ENCODE measurements around the gene ANKRD6.
"Not testable (repeated sequence)": the region's sequence is repeated elsewhere in the genome, so short reads cannot be mapped to it uniquely, and the experiment has no call there.

The ANKRD6 gene

DNA sequence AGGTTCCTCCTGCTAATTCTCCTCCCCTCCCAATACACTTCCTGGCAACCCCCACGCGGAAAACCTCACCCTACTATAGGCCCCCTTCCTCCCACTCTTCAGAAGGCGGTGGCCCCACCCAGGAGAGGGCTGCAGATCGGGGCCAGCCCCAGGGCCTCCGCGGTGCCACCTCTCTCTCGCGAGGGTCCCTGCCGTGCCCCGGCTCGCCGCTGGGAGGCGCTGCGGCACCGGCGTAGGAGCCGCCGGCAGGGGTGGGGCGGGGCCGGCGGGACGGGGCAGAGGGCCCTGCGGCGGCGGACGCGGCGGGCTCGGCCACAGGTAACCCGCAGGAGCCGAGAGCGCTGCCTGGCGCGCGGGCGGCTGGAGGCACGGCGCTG is at the start of gene ANKRD6:
Gene ANKRD6 (plus strand): TSS at position 278 of the 377 bp plus-strand sequence. CDS start 133,825 bp downstream, outside the sequence.
- peak; percentile 94 for DNase-seq

DNA sequence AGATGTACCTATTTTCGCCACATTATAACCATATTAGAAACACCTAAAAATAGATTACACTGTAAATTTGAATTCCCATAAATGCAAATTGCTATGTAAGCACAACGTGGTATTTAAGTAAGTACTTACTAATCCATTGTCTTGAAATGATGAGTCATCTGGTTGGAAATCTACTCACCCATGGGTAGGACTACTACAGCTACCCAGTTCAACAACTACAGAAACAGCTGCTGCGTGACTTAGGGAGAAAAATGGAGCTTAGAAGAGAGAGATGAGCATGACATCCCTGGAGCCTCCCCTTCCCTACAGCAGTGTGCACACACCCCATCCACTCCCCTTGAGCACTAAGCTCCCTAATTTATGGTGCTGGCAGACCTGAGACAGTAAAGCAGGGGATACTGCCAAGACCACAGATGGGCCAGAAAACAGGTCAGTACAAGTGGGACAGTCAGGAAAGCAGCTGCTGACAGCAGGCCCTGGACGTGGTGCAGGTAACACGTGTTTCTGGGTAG is 47.7 kb upstream of the ANKRD6 start:
- DNase-seq = peak; percentile 95

DNA sequence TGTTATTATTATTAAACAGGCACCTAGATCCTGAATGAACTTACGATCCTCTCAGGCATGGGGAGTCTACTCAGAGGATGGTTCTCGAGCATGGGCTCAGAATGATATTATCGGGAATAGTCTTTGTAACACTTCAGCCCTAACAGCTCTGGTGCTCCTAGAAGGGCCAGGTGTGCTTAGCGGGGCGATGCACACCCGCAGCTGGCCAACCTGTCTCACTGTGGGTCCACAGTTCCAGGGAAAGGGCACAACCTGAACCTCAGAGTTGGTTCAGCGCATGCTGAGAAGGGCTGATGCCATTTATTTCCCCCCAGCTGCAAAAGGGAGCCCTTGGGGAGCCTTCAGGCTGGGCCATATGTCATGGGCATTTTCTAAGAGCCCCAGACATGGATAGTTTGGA is 47.1 kb upstream of the ANKRD6 start:
- peak; percentile 75 for DNase-seq

DNA sequence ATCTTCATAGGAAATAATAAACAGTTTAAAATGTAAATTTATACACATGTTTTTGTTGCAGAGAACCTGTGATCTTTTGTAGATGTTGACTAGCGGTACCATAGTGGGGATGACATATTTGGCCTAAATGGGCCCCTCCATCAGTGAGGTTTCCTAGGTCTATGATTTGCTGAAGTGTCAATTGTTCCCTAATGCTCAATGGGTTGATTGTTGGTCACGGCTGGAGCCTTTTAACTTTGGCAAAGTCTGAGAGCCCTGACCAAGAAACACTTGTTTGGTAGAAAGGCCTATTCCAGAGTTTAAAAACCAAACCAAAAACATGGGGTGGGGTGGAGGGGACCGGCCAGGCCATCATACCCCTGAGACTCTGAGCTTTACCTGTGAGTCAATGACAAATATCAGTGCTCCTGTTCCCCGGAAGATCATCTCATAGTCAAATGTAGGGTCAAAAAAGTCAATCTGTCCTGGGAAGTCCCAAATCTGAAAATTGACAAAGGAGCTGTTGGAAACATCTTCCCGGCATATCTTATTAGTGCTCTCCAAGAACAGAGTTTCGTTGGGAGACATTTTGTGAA is 45.9 kb upstream of the ANKRD6 start:
- no peak for DNase-seq

DNA sequence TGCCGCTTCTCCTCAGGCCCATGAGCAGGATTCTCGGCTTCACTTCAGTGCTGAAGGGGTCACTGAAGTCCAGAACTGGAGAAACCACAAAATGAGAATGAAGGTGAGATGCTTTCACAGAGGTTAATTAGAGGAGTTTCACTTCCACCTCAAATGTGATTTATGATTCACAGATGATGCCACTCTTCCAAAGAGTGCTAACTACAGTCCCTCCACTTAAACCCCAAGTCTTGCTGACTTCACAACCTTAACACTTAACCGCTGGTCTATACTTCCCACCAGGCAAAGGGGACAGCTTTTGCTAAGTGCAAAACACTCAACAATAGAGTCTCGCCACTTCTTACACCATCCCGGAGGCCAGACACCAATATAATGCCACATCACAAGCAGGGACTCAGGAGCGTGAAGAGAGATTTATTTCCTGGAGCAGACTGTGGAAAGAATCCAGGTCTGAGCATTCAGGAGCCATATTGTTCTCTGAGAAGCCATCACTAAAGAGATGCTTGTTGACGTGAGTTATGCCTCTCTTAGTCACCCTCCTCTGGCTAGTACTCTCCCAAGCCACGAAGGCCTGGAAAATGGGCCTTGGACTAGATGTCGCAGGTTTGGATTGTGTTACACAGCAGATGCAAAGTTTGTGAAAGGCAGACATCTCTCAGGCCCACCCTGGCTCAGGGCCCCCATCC is 45.3 kb upstream of the ANKRD6 start:
- no peak for DNase-seq

DNA sequence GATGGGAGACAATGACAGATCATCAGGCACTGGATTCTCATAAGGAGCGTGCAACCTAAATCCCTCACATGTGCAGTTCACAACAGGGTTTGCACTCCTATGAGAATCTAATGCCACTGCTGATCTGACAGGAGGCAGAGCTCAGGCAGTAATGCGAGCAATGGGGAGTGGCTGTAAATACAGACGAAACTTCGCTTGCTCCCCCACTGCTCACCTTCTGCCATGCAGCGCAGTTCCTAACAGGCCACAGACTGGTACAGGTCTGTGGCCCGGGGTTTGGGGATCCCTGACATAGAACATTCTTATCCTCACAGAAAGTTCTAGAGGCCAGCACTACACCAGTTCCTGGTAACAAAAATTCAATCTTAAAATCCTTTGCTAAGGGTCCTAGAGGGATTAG is 44.1 kb upstream of the ANKRD6 start:
- DNase-seq = peak; percentile 28

DNA sequence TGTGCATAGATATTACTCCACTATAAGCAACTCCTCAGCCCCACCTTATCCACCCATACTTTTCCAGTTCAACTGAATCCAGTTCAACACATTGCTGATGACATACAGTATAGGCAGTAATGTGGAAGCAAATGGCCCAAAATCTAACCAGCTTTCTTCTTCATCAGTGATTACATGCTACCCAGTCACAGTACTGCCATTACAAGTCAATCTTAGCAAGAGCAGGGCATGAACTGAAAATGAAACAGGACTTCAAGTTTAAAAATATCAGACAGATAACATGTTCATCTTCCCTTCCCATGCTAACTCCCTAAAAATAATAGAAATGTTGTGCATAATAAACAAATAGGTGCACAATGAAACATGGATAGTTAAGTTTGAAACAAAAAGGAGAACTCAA is 40.1 kb upstream of the ANKRD6 start:
- DNase-seq = no peak

DNA sequence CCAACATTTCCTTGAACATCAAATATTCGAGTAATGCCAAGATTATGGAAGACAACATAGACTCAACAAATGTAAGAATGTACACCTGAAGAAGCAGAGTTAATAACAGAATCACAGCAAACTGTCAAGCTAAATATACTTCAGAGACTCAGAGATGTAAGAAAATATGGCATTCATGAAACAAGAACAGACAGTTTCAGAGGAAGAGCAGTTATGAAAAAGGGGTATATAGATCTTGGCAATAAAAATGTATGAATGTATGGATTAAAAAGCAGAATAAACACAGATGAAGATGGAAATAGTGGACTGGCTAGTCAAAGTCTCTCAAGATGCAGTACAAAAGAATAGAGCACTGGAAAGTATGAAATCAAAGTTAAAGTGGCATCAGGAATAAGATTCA is 39.3 kb upstream of the ANKRD6 start:
- DNase-seq = no peak

DNA sequence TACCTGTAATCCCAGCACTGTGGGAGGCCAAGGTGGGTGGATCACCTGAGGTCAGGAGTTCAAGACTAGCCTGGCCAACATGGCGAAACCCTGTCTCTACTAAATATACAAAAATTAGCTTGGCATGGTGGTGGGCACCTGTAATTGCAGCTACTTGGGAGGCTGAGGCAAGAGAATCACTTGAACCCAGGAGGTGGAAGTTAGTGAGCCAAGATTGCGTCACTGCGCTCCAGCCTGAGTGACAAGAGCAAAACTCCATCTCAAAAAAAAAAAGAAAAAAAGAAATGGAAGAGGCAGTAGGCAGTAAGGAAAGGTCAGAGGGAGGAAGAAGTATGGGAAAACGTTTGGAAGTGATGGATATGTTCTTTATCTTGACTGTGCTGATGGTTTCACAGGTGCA is 35.1 kb upstream of the ANKRD6 start:
- not testable (repeated sequence) for DNase-seq

DNA sequence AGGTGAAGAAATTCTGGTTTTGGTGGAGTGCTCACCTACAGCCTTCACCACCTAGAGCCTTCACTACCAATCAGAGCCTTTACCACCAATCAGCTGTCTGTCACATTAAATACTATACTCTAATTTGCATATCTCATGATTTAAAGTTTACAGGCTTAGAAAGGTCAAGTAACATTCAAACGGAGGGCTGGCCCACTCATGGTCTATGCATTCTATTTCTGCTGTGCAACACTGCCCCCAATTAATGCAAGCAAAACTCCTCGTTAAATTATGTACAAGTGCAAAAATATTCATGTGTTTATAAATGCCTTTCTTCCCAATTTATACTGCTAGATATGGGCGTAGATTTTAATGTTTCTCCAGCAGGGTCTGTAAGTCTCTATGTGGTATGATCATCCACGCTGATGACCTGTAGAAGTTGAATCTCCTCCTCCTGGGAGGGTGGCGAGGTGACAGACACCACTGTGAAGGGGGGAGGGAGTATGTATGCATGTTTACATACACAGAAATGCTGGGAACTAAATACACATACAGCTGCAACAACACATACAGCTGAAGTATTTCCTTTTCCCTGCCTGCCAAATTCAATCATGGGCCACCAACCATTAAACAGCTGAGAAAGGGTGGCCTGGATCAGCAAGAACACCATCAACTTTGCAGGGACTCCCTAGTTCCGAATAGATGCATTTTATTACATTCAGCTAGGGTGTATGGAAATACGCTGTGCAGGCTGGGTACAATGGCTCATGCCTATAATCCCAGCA is 34.0 kb upstream of the ANKRD6 start:
- peak; percentile 51 for DNase-seq

DNA sequence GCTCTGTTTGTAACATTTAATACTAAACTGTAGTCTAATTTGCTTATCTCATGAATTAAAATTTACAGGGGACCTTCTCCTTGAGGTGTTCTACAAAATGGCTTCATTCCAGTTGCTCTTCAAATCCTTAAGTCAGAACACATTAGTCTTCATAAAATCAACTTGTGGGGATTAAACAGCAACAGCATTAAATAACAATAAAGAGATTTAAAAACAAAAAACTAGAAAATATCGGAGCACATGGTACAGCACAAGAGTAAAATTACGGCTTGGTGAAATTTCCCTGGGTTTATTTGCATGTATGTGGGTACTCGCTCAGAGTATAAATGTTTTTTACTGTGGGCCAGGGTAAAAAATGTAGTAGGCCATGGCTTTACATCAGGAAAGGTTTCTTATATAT is 32.9 kb upstream of the ANKRD6 start:
- DNase-seq = no peak

DNA sequence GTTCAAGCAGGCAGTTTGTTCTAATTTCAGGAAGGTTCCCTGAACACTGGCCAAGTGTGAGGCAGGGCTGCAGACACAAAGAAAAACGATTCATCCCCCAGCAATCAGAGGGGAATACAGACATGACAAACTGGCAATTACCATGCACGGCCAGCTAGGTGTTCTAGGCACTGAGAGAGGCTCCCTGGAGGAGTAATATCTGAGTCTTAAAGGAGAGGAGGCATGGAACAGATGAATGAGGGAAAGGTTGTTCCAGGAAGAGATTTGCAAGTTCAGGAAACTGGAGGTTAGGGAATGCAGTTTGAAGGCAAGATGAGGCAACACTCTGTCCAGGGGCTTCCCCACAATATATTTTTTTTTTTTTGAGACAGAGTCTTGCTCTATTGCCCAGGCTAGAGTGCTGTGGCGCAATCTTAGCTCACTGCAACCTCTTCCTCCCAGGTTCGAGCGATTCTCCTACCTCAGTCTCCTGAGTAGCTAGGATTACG is 32.0 kb upstream of the ANKRD6 start:
- peak; percentile 84 for DNase-seq

DNA sequence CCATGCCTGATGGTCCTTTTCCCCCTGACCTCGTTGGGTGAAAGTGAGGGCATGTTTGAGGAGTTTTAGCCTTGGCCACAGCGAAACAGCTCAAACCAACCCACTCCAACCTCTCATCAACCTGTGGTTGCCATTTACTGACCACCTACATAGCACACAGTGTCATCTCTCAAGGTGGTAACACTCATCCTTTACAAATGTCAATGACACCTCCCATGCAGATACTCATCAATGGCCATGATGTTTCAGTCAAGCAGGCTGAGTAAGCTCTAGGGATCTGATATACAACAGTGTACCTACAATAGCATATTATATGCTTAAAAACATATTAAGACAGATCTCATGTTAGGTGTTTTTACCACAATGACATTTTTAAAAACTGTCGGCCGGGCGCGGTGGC is 30.2 kb upstream of the ANKRD6 start:
- DNase-seq = no peak

DNA sequence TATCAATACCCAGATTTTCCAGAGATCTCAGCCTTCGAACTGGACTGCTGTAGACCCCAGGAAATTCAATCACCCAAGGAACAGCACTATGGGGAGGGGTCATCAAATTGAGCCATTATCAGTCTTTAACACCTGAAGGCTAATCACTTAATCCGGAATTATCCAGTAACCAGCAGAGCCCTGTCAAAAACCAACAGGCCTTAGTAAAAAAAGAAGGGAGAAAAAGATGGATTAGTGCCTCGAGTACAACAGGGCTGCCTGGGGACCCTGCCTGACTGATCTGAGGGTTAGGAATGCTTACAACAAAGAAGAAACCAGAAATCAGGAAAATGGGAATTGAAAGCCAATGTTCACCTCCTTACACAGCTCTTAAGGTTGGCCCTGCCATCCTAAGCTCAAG is 28.4 kb upstream of the ANKRD6 start:
- DNase-seq = no peak

DNA sequence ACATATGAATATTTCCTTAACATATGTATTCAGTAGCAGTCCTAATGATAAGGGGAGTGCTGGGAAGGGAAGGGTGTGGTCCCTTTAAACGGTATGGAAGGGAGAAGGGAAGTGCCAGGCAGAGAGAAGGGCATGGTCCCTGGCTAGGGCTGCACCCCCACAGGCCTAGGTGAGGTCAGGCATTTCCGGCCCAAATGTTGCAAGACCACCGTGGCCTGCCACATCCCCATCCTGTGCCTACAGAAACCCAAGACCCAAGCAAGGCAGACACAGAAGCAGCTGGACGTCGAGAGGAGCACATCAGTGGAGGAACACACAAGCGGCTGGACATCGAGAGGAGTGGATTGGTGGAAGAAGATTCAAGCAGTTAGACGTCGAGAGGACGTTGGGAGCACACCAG is 26.8 kb upstream of the ANKRD6 start:
- no peak for DNase-seq

DNA sequence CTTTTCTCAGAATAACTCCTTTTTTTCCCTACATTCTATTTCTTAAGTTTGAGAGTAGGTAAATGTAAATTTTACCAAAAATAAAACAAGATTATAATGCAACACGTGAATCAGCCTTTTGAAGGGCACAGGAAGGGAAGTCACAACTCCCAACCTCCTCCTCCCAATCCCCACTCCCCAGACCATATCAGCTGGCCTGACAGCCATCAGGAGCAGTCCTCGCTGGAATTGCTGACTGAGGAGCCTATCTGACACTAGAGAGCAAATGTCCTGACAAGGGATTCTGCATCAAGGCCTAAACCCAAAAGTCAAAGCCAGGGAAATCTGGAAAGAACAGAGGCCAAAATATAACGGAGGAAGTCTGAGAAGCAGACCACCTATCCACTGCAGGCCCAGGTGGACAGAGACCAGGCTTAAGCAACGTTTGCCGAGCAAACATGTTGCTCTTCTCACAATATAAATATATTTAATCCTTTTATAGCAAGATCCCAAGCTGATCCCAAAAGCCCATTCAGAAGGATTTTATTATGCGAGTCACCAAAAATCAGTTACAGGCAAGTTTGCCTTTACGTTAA is 23.4 kb upstream of the ANKRD6 start:
- peak; percentile 42 for DNase-seq

DNA sequence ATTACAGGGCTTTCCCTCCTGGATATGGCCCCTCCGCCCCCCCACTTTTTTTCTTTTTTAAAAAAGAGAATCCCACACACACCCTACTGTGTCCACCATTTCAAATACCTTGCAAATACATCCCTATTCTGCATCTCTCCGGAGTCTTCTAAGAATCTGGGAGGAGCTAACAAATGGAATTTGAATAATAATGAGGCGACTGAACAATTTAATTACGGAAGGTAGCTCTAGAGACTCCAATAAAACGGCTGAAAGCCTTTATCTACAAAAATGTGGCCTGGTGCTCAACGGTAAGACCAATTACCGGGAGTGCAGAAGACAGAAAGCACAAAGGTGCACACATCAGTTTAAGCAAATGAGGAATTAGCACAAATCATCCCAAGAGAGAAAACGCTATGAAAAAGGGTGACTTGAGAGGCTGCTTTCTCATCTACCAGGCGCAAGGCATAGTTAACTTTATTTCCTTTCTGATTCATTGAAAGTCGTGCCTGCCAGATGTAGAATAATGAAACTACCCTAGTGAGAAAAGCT is 22.7 kb upstream of the ANKRD6 start:
- DNase-seq = peak; percentile 59

DNA sequence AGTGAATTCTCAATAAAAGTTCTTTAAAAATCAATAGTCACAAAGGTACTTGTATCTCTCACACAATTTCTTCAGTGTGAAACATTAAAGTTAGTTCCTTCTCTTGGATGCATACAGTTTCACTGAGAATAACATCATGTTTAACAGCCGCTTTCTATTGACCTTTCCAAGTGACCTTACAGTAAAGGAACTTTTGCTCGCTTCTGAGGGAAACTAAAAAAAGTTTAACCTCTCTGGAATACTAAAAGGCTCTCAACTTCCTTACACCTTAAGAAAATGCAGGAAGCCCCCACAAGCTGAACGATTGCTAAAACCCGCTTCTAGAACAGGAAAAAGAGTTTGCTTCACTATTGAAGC is 22.2 kb upstream of the ANKRD6 start:
- DNase-seq = no peak

DNA sequence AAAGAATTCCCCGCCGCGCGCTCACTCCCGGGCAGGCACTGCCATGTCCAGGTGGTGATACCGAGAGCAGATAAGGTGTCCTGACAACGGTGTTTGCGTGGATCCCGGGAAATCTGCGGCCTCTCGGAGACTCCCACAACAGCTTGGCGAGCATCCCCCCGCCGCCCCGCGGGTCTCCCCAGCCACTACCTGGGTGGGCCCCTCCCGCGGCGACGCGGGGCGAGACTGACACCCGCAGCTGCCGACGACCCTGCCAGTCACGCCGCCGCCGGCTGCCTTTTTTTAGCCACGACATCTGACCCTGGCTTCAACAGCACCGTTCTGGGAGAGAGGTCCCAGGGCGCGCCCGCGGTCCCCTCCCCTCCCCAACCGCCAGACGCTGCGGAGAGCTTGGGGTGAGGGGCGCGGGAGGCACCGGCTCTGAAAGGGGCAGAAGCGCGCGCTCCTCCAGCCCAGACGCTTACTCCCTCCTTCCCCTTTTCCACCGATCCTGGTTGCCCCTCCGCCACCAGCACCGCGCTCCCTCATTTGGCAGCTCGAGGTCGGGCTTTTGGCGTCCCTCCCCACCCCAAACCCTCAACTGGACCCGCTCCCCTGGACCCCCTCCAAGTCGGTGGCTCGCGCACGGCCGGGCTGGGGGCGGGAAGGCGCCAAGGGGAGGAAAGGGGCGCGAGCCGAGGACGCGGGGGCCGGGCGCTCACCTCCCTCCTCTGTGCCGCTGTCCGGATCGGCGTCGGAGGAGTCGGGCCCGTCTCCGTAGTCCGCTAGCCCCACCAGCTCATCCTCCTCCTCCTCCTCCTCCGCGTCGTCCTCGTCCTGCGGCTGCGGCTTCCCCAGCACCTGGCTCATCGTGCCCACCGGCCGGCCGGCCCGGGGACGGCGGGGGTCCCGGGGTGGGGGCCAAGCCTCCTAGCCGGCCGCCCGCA is 21.5 kb upstream of the ANKRD6 start:
- DNase-seq = peak; percentile 80

DNA sequence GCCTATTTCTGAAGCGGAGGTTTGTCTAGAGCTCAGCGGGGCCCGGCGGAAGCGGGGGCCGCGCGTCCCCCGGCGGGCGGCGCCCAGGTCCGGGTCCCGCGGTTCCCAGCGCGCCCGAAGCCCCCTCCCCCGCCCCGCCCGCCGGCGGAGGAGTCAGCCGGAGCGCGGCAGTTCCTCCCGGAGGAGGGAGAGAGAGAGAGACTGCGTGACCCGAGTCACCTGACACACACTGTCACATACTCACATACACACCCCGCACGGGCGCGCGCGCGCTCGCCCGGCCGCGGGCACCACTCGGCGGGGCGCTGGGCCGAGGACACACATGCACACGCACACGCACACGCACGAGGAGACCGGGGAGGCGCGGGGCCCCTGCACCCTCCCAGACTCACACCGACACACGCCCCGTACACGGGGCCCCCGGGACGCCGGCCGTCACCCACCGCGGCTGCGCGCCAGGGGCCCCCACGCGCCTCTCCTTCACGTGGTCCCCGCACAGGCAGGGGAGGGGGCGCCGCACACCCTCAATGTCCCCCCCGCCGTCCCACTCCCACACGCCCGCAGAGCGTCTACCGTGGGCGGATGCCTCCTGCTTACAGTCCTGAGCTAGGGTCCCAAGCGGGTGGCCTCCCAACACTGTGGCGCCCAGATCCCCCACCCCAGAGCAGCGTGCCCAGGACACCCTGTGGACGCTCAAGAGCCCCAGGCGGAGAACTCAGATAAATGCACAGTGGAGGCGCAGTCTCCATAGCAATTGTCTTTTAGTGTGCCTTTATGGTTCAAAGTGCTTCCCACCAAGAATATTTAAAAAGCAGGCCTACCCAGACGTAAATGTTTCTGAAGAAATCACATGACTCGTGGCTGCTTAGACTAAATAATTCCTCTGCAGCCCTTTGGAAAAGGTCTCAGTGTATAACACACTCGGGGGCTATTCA is 20.6 kb upstream of the ANKRD6 start, which contains the start of gene RRAGD:
Gene RRAGD (minus strand): TSS at position 203 of the 935 bp plus-strand sequence. CDS start 280 bp downstream, outside the sequence.
- DNase-seq = peak; percentile 96

DNA sequence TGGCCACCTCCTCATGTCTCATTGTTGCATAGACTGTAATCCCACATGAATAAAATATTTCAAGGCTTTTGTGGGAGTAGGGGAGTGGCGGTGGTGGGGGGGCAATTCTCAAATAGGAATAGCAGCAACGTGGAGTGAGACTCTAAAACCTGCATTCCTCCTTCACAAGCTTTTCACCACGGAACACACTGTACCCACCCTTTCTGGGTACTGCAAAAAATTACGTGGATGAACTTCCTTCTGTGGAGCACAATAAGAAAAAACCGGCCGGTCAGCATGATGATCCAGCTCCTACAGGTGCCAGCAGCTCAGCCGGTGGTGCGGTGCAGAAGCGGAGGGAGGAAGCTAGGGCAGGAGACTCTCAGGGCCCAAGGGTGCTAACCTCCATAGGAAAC is 19.9 kb upstream of the ANKRD6 start:
- DNase-seq = peak; percentile 71

Measured in NCI-H69 (cell line).